Chondrocyte (in vitro differentiated cells): Measurements from ENCODE around the gene CYP20A1. TPM values are rescaled to one million over a fixed set of nuclear protein-coding genes. Genes with fewer than 3 reads are reported as not detected.
A peak's percentile ranks its signal among the peaks of the same experiment; 100 is the strongest.

Source experiments
- DNase-seq: peaks from one replicate; pipeline ENCODE4 v3.0.0; 2021; ENCODE audit warnings: mixed read lengths, low spot score
- H3K27ac Mint-ChIP-seq: one replicate; pipeline ENCODE4 v1.8.0; 2021; ENCODE audit warnings: mild to moderate bottlenecking, moderate library complexity, mixed read lengths; ENCODE audit not compliant: unreplicated experiment
- H3K27me3 Mint-ChIP-seq: 2 replicates; pipeline ENCODE4 v1.8.0; 2021; ENCODE audit warnings: low read depth, mixed read lengths
- H3K36me3 Mint-ChIP-seq: 2 replicates; pipeline ENCODE4 v1.8.0; 2021; ENCODE audit warnings: low read depth, mixed read lengths
- H3K4me1 Mint-ChIP-seq: 2 replicates; pipeline ENCODE4 v1.8.0; 2021; ENCODE audit warnings: low read depth, mild to moderate bottlenecking, mixed read lengths
- H3K4me3 Mint-ChIP-seq: one replicate; pipeline ENCODE4 v1.8.0; 2021; ENCODE audit warnings: mild to moderate bottlenecking, moderate library complexity, mixed read lengths; ENCODE audit not compliant: unreplicated experiment
- H3K9me3 Mint-ChIP-seq: 2 replicates; pipeline ENCODE4 v1.8.0; 2021; ENCODE audit warnings: low read depth, mixed read lengths
- total RNA-seq: library from RNA; stranded (reverse); gene quantifications from 3 replicates; pipeline ENCODE4 v1.2.1, GENCODE V29; 2021
- TF ChIP-seq, protein P1 (sequence below): fragments of 200-600 bp; sonication (generic); IDR thresholded peaks from 2 replicates; pipeline ENCODE4 v1.5.0; 2021; ENCODE audit warnings: antibody characterized with exemption, mild to moderate bottlenecking, moderate library complexity

The CYP20A1 gene
- total RNA-seq, 1 donor from 2014 or later, result 30.7 TPM

DNA sequence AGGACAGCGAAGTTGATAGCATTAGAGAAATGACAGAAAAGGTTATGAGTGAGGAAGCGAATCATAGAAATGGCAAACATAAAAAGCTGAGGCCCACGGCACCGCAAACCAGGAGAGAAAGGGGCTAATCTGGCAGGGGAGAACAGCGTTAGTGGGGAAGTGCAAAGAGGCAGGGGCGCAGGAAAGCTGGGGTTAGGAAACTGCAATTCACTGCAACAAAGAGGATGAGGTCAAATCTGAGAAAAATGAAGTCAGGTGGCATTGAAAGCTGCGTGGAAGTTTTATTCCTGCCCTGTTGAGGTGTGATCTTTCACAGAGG lies 88.7 kb downstream of the CYP20A1 start:
- Mint-ChIP-seq H3K4me1 (peaks cover 28% of the 10 kb centered on the region), H3K36me3 (no peaks in the 10 kb centered on the region), H3K27me3 (no peaks in the 10 kb centered on the region), H3K9me3 (no peaks in the 10 kb centered on the region), H3K4me3 (peak overlapping the region; percentile 77), H3K27ac (peak overlapping the region; percentile 93)
- TF ChIP-seq, protein P1, sequence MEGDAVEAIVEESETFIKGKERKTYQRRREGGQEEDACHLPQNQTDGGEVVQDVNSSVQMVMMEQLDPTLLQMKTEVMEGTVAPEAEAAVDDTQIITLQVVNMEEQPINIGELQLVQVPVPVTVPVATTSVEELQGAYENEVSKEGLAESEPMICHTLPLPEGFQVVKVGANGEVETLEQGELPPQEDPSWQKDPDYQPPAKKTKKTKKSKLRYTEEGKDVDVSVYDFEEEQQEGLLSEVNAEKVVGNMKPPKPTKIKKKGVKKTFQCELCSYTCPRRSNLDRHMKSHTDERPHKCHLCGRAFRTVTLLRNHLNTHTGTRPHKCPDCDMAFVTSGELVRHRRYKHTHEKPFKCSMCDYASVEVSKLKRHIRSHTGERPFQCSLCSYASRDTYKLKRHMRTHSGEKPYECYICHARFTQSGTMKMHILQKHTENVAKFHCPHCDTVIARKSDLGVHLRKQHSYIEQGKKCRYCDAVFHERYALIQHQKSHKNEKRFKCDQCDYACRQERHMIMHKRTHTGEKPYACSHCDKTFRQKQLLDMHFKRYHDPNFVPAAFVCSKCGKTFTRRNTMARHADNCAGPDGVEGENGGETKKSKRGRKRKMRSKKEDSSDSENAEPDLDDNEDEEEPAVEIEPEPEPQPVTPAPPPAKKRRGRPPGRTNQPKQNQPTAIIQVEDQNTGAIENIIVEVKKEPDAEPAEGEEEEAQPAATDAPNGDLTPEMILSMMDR, result no peak
- DNase-seq, result no peak

DNA sequence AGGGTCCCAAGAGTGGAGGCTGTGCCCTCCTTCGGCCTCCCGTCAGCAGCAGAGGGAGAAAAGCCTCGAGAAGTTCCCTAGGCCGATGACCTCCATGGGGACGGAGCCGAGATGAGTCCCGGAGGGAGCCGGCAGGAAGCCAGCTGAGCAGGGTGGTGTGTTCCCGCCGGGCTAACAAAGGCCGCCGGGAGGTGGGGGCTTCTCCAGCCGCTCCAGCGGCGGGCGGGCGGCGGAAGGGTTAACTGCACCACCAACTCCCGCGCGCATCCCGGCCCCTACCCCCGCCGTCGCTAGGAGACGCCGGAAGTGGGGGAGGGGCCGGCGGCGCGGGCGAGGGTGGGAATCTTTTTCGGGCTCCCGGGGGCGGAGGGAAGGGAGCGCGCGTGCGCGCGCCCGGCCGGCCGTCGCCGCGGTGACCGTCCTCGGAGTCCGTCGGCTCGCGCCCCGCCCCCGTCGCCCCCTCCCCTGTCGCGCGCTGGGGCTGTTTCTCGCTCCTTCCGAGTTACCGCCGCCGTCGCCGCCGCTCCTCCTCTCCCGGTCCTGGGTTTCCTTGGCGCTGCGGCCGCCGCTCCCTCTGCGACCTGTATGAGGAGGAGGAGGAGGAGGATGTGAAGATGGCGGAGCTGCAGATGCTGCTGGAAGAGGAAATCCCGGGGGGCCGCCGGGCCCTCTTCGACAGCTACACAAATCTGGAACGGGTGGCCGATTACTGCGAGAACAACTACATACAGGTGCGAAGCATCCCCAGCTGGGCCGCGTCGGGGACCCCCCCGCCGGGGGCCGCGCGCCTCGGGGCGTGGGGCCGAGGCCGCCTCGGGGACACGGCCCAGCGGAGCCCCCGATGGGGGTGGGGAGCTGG lies 89.3 kb downstream of the CYP20A1 start, which contains the start of gene ABI2:
Gene ABI2, plus strand, starts transcription at position 494 of the 859 bp plus-strand sequence. Its CDS starts 121 bp downstream, at position 615.
- H3K9me3 Mint-ChIP-seq, result no peaks in the 10 kb centered on the region
- TF ChIP-seq, protein P1, result no peak
- H3K27ac Mint-ChIP-seq, result peak within 1 kb of the TSS; percentile 97
- H3K27me3 Mint-ChIP-seq, result no peaks in the 10 kb centered on the region
- peaks cover 28% of the 10 kb centered on the region for H3K4me1 Mint-ChIP-seq
- H3K4me3 Mint-ChIP-seq, result peak within 1 kb of the TSS; percentile 93
- H3K36me3 Mint-ChIP-seq, result no peaks in the 10 kb centered on the region
- DNase-seq, result peak; percentile 95

GRCh38 chr2:203328760-203329540 lies 90.1 kb downstream of the CYP20A1 start:
- no peaks in the 10 kb centered on the region for H3K9me3 Mint-ChIP-seq
- H3K4me3 Mint-ChIP-seq, result peak overlapping the region; percentile 93
- H3K27ac Mint-ChIP-seq, result peak overlapping the region; percentile 84
- DNase-seq, result no peak
- peaks cover 28% of the 10 kb centered on the region for H3K4me1 Mint-ChIP-seq
- H3K36me3 Mint-ChIP-seq, result no peaks in the 10 kb centered on the region
- H3K27me3 Mint-ChIP-seq, result no peaks in the 10 kb centered on the region
- TF ChIP-seq, protein P1, result no peak

DNA sequence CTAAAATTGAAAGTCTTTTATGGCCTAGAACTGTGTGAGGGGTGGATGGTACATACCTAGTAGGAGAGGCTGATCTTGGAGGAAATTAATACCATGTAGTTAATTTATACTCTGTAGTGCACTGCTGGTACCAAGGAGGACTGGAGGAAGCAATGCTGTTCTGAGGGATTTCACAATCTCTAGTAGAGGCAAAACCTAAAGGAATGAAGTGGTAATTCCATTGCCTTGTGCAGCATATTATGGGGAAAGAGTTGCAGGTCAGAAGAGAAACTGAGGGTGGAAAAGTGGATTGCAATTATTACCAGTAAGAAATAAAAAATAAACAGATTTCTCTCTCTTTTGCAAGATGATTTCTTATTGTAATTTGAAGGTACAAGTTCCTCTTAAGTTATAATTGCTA lies 91.6 kb downstream of the CYP20A1 start:
- TF ChIP-seq, protein P1, result no peak
- H3K4me3 Mint-ChIP-seq, result peak overlapping the region; percentile 14
- peaks cover 28% of the 10 kb centered on the region for H3K4me1 Mint-ChIP-seq
- DNase-seq, result no peak
- H3K27me3 Mint-ChIP-seq, result no peaks in the 10 kb centered on the region
- H3K36me3 Mint-ChIP-seq, result peaks cover 2% of the 10 kb centered on the region
- H3K9me3 Mint-ChIP-seq, result no peaks in the 10 kb centered on the region
- peak overlapping the region; percentile 30 for H3K27ac Mint-ChIP-seq

- no peaks in the 10 kb centered on the region for H3K27me3 Mint-ChIP-seq
- peaks cover 4% of the 10 kb centered on the region for H3K36me3 Mint-ChIP-seq
- peaks cover 29% of the 10 kb centered on the region for H3K4me1 Mint-ChIP-seq
- no peaks in the 10 kb centered on the region for H3K9me3 Mint-ChIP-seq
- no peak overlapping the region for H3K27ac Mint-ChIP-seq
- no peak overlapping the region for H3K4me3 Mint-ChIP-seq
- TF ChIP-seq, protein P1, result no peak
- DNase-seq, result no peak
Measured at GRCh38 chr2:203338322-203338721, 99.5 kb downstream of the CYP20A1 start.
